WERI-Rb-1 (cell line): ENCODE measurements around the gene MRC2.
"Not testable (repeated sequence)": the region's sequence is repeated elsewhere in the genome, so short reads cannot be mapped to it uniquely, and the experiment has no call there.

ENCODE experiments used
- DNase-seq: peaks from one replicate; pipeline ENCODE4 v3.0.0-alpha.2; 2020
- H3K27ac ChIP-seq: fragments of 250-450 bp; sonication (Bioruptor Pico); 2 replicates; pipeline ENCODE4 v1.5.1; 2020; ENCODE audit warnings: mild to moderate bottlenecking, moderate library complexity
- H3K27me3 ChIP-seq: fragments of 250-450 bp; sonication (Bioruptor Pico); 2 replicates; pipeline ENCODE4 v1.5.1; 2021; ENCODE audit warnings: mild to moderate bottlenecking, low read depth, moderate library complexity; ENCODE audit not compliant: insufficient read depth, severe bottlenecking
- H3K36me3 ChIP-seq: fragments of 250-450 bp; sonication (Bioruptor Pico); 2 replicates; pipeline ENCODE4 v1.5.1; 2020; ENCODE audit warnings: mild to moderate bottlenecking, moderate library complexity
- H3K4me3 ChIP-seq: 2 replicates; pipeline ENCODE4 v1.5.1; 2011; ENCODE audit warnings: low read depth, mild to moderate bottlenecking, control low read depth, low read length
- H3K9me3 ChIP-seq: fragments of 250-450 bp; sonication (Bioruptor Pico); 2 replicates; pipeline ENCODE4 v1.5.1; 2021; ENCODE audit warnings: mild to moderate bottlenecking, moderate library complexity; ENCODE audit not compliant: severe bottlenecking
- TF ChIP-seq, protein P1 (sequence below): IDR thresholded peaks from 2 replicates; pipeline ENCODE4 v1.5.1; 2011; ENCODE audit warnings: low read depth, mild to moderate bottlenecking, control low read depth, inconsistent platforms, low read length

Gene MRC2

DNA sequence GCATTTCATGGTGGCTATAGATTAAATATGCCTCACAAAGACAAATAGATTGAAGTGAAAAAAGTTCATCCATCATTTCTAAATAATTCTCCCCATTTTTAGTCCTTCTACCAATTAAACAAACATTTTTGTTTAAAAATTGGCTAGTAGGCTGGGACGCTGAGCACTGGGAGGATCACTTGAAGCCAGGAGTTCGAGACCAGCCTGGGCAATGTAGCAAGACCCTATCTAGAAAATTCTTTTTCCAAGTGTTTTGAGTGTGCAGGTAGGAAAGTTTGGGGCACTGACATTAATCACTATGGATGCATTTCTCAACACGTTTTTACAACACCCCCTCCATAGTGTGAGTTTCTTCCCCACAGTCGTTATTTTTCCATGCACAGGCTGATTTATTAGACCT, 56.7 kb downstream of the MRC2 start:
- Histone ChIP-seq H3K4me3 (no peak overlapping the region), H3K27me3 (no peaks in the 10 kb centered on the region), H3K9me3 (peaks cover 2% of the 10 kb centered on the region), H3K27ac (no peak overlapping the region), H3K36me3 (no peaks in the 10 kb centered on the region)
- no peak for DNase-seq
- TF ChIP-seq, protein P1, sequence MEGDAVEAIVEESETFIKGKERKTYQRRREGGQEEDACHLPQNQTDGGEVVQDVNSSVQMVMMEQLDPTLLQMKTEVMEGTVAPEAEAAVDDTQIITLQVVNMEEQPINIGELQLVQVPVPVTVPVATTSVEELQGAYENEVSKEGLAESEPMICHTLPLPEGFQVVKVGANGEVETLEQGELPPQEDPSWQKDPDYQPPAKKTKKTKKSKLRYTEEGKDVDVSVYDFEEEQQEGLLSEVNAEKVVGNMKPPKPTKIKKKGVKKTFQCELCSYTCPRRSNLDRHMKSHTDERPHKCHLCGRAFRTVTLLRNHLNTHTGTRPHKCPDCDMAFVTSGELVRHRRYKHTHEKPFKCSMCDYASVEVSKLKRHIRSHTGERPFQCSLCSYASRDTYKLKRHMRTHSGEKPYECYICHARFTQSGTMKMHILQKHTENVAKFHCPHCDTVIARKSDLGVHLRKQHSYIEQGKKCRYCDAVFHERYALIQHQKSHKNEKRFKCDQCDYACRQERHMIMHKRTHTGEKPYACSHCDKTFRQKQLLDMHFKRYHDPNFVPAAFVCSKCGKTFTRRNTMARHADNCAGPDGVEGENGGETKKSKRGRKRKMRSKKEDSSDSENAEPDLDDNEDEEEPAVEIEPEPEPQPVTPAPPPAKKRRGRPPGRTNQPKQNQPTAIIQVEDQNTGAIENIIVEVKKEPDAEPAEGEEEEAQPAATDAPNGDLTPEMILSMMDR, result no peak

DNA sequence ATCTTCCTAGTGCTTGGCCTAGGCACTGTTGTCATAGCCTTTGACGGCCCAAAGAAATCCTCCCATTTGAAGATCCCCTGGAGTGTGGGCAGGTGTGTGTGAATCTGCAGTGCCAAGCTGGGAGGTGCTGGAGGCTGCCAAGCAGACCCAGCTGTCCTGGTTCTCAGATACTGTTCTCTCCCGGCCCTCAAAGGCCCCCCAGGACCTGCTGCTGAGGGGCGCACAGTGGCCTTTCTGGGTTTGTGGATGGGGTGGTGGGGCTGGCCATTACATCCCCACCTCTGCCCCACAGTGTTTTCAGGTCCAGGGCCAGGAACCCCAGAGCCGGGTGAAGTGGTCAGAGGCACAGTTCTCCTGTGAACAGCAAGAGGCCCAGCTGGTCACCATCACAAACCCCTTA, 60.5 kb downstream of the MRC2 start:
- Histone ChIP-seq H3K27ac (no peak overlapping the region), H3K27me3 (no peaks in the 10 kb centered on the region), H3K9me3 (peaks cover 2% of the 10 kb centered on the region), H3K36me3 (no peaks in the 10 kb centered on the region), H3K4me3 (no peak overlapping the region)
- TF ChIP-seq, protein P1, result no peak
- no peak for DNase-seq

DNA sequence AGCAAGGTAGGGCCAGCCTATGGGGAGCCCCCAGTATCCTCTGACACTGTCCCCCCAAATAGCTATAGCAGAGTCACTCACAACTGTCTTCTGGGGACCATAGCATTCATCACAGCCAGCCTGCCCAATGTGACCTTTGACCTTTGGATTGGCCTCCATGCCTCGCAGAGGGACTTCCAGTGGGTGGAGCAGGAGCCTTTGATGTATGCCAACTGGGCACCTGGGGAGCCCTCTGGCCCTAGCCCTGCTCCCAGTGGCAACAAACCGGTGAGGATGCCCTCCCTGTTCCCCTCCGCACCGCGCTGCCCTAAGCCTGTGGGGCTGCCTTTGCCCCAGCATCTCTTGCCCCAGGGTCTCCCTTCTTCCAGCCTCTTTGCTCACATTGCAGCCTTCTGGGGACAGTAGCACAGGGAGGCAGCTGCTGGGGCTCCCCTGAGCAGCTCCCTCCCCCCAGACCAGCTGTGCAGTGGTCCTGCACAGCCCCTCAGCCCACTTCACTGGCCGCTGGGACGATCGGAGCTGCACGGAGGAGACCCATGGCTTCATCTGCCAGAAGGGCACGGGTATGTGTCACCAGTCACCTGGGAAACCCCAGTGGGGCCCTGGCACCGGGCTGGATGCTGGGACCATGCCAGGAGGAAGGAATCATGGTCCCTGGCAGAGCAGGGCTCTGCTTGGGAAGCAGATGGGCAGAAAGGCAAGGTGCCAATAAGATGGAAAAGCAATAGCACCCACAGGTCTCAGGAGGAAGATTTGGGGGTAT, 61.1 kb downstream of the MRC2 start:
- Histone ChIP-seq H3K4me3 (no peak overlapping the region), H3K27me3 (no peaks in the 10 kb centered on the region), H3K36me3 (no peaks in the 10 kb centered on the region), H3K27ac (no peak overlapping the region), H3K9me3 (peaks cover 2% of the 10 kb centered on the region)
- TF ChIP-seq, protein P1, result no peak
- no peak for DNase-seq

DNA sequence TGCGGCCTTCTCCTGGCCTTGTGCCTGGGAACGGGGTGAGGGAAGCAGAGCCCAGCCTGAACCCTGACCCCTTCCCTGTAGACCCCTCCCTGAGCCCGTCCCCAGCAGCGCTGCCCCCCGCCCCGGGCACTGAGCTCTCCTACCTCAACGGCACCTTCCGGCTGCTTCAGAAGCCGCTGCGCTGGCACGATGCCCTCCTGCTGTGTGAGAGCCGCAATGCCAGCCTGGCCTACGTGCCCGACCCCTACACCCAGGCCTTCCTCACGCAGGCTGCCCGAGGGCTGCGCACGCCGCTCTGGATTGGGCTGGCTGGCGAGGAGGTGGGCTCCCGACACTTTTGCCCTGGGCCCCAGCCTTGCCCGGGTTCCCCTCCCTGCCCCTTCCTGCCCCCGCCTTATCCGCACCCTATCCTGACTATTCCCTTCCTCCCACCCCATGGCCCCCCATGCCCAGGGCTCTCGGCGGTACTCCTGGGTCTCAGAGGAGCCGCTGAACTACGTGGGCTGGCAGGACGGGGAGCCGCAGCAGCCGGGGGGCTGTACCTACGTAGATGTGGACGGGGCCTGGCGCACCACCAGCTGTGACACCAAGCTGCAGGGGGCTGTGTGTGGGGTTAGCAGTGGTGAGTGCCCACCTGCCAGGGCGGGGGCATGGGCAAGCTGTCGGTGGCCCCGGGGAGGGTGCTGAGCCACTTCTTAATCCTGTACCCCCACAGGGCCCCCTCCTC, 62.1 kb downstream of the MRC2 start:
- Histone ChIP-seq H3K27me3 (no peaks in the 10 kb centered on the region), H3K9me3 (peaks cover 2% of the 10 kb centered on the region), H3K36me3 (no peaks in the 10 kb centered on the region), H3K27ac (no peak overlapping the region), H3K4me3 (no peak overlapping the region)
- no peak for DNase-seq
- TF ChIP-seq, protein P1, result no peak

DNA sequence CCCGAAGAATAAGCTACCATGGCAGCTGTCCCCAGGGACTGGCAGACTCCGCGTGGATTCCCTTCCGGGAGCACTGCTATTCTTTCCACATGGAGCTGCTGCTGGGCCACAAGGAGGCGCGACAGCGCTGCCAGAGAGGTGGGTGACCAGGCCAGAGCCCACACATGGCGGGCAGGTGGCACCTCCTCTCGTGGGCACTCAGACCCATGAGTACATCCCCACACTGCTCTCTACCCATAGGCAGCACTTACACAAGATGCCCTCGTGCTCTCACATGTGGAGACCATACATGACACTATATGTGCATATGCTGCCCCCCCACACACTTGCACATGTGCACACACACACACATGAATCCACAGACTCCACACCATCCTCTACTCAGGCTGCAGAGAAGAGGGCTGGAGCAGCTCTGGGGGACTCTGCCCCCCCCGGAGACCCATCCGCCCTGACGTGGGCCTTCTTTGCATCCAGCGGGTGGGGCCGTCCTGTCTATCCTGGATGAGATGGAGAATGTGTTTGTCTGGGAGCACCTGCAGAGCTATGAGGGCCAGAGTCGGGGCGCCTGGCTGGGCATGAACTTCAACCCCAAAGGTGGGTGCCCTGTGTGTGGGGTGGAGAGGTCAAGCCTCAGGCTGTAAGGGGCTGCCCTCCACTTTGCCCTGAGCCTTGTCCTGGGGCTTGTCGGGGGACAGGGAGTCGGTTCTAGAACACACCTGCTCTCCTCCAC, 62.9 kb downstream of the MRC2 start:
- Histone ChIP-seq H3K36me3 (no peaks in the 10 kb centered on the region), H3K27ac (no peak overlapping the region), H3K4me3 (no peak overlapping the region), H3K9me3 (peaks cover 2% of the 10 kb centered on the region), H3K27me3 (no peaks in the 10 kb centered on the region)
- TF ChIP-seq, protein P1, result no peak; the same call in 1 of the 2 replicates
- peak; percentile 21 for DNase-seq

DNA sequence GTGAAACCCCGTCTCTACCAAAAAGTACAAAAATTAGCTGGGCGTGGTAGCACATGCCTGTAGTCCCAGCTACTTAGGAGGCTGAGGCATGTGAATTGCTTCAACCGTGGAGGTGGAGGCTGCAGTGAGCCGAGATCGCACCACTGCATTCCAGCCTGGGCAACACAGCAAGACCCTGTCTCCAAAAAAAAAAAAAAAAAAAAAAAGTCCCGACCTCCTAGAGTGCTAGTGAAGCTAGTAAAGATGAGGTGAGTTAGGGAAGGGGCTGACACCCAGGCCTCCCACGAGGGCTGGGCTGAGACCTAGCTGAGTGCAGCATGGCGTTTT, 64.1 kb downstream of the MRC2 start:
- not testable (repeated sequence) for H3K36me3 ChIP-seq, H3K4me3 ChIP-seq, H3K27me3 ChIP-seq, H3K9me3 ChIP-seq, DNase-seq
- H3K27ac ChIP-seq, result peak overlapping the region; percentile 91
